ENCODE data around the gene ERN1. TPM values are rescaled to one million over a fixed set of nuclear protein-coding genes. Genes with fewer than 3 reads are reported as not detected.

Gene ERN1
- total RNA-seq, 1 experiment from 2014 or later, result 6.5 TPM

DNA sequence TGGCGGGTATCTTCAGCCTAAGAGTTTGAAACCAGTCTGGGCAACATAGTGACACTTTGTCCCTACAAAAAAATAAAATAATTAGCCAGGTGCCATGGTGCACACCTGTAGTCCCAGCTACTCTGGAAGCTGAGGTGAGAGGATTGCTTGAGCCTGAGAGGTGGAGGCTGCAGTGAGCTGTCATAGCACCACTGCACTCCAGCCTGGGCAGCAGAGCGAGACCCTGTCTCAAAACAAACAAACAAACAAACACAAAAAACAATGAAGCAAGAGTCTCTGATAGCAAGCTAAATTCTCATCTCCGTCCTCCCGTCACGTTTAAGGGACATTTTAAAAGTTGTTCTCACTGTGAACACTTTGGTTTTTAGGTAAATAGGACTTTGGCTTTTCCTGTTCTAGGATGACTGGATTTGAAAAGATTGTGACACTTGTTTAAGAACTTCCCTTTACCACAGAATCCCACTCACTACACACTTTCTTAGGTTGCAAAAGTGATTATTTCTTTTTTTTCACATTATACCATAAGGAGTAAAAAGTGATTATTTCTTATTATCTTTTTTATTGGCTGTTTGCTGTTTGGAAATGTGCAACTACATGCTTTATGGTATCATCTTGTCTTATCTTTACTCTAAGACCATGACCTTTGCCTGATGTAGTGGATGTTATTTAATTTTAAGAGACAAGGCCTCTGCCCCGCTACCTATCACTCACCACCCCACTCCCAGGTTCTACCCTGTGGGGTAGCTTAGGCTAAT, 4.4 kb upstream of the ERN1 start:
- Mint-ChIP-seq H3K4me1 (peaks cover 5% of the 10 kb centered on the region), H3K9me3 (no peaks in the 10 kb centered on the region)
- CTCF ChIA-PET, result interaction anchor here (0.6 to 7.9 kb wide), 71 partner anchors 7 to 321 kb away, joined by 3 to 380 read pairs (median 5); partner anchors contain the start of genes CD79B, GH1, ICAM2 and PRR29

GRCh38 chr17:64133546-64134215, 3.7 kb upstream of the ERN1 start:
- Mint-ChIP-seq H3K36me3 (no peaks in the 10 kb centered on the region), H3K27me3 (ENCODE audit: low read depth) (peaks cover 30% of the 10 kb centered on the region)

More for the DNA sequence above, 4.4 kb upstream of the ERN1 start:
- ATAC-seq (no peak), DNase-seq (ENCODE audit: low spot score) (no peak)
- H3K36me3 Mint-ChIP-seq, result no peaks in the 10 kb centered on the region
- POLR2A ChIA-PET, result interaction anchor here (1.0 to 1.9 kb wide), 4 partner anchors 71 to 173 kb away, joined by 4 to 9 read pairs (median 5); no protein-coding TSS in a partner anchor
- TF ChIP-seq SP1 (CRISPR knock-in tag; conservative IDR thresholded peaks at IDR 0.05), result no peak
- TF ChIP-seq CREB1 (CRISPR knock-in tag; IDR thresholded peaks at IDR 0.05), result no peak
- no peak overlapping the region for H3K4me3 Mint-ChIP-seq
- H3K27me3 Mint-ChIP-seq (ENCODE audit: low read depth), result peaks cover 24% of the 10 kb centered on the region
- no peak overlapping the region for H3K27ac Mint-ChIP-seq

DNA sequence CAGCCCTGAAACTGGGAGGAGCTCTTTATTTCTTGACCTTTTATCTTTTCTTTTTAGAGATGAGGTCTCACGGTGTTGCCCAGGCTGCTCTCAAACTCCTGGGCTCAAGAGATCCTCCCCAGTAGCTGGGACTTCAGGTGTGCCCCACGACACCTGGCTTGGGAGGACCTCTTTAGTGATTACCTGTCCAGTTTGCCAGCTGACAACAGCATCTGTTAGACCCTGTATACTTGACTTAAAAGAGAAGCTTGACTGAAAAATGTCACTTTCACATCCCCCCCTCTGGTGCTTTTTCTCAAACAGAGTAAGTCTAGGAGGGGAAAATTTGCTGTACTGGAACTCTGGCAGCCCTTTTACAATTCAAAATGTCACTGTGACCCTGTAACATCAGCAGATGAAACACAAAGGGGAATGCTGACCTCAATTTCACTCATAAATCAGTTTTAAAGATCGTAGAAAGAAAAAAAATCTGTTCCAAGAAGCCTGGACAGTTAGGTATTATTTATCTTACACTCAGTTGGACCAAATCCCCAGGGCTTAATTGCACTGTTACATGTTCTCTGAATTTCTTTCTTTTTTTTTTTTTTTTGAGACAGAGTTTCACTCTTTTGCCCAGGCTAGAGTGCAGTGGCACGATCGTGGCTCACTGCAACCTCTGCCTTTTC, 1.8 kb upstream of the ERN1 start:
- POLR2A ChIA-PET, result interaction anchor here (0.6 to 0.7 kb wide), 3 partner anchors 14 to 80 kb away, joined by 4 read pairs; no protein-coding TSS in a partner anchor
- ATAC-seq, result no peak
- no peaks in the 10 kb centered on the region for H3K36me3 Mint-ChIP-seq

More at GRCh38 chr17:64133546-64134215, 3.7 kb upstream of the ERN1 start:
- peak; percentile 2; the same call in 1 of the 2 replicates for ATAC-seq
- POLR2A ChIA-PET, result interaction anchor here (0.5 to 1.9 kb wide), 5 partner anchors 12 to 172 kb away, joined by 3 to 9 read pairs (median 4); no protein-coding TSS in a partner anchor
- no peak for DNase-seq (ENCODE audit: low spot score)
- TF ChIP-seq NR2C2 (CRISPR knock-in tag; IDR thresholded peaks at IDR 0.05) (no peak), CTCF (IDR thresholded peaks at IDR 0.05) (0 out of 2 replicates have a peak, but pooled peaks have one; percentile 20), FOXK1 (CRISPR knock-in tag; IDR thresholded peaks at IDR 0.05) (no peak)
- no peak overlapping the region for H3K27ac Mint-ChIP-seq
- H3K4me3 Mint-ChIP-seq, result no peak overlapping the region
- peaks cover 10% of the 10 kb centered on the region for H3K4me1 Mint-ChIP-seq
- CTCF ChIA-PET, result interaction anchor here (0.6 to 7.9 kb wide), 72 partner anchors 8 to 322 kb away, joined by 3 to 380 read pairs (median 5); partner anchors contain the start of genes CD79B, GH1, ICAM2 and PRR29
- H3K9me3 Mint-ChIP-seq, result no peaks in the 10 kb centered on the region

More for the DNA sequence above, 1.8 kb upstream of the ERN1 start:
- peaks cover 37% of the 10 kb centered on the region for H3K27me3 Mint-ChIP-seq (ENCODE audit: low read depth)
- DNase-seq (ENCODE audit: low spot score), result no peak
- no peaks in the 10 kb centered on the region for H3K9me3 Mint-ChIP-seq
- TF ChIP-seq CTCF (IDR thresholded peaks at IDR 0.05) (no peak), PRRX2 (CRISPR knock-in tag; IDR thresholded peaks at IDR 0.05) (no peak)
- TF ChIP-seq, protein P1, sequence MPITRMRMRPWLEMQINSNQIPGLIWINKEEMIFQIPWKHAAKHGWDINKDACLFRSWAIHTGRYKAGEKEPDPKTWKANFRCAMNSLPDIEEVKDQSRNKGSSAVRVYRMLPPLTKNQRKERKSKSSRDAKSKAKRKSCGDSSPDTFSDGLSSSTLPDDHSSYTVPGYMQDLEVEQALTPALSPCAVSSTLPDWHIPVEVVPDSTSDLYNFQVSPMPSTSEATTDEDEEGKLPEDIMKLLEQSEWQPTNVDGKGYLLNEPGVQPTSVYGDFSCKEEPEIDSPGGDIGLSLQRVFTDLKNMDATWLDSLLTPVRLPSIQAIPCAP (CRISPR knock-in tag; IDR thresholded peaks at IDR 0.05), result no peak
- no peak overlapping the region for H3K27ac Mint-ChIP-seq
- CTCF ChIA-PET, result interaction anchor here (0.8 to 7.9 kb wide), 6 partner anchors 69 to 220 kb away, joined by 3 to 380 read pairs (median 16); partner anchors contain the start of genes CSHL1 and GH1
- H3K4me1 Mint-ChIP-seq, result peaks cover 13% of the 10 kb centered on the region
- H3K4me3 Mint-ChIP-seq, result no peak overlapping the region

All from WTC11 (cell line).